Astrocyte (in vitro differentiated cells and primary cell): Measurements from ENCODE around the gene ENOX1. TPM values are rescaled to one million over a fixed set of nuclear protein-coding genes. Genes with fewer than 3 reads are reported as not detected.
A peak's percentile ranks its signal among the peaks of the same experiment; 100 is the strongest.

Experiments used
- DNase-seq: peaks from one replicate; pipeline ENCODE4 v3.0.0-alpha.2; 2010; ENCODE audit warnings: low read depth
- FAIRE-seq: peaks from 2 replicates; lab custom pipeline; 2011; peaks lifted over from hg19 to GRCh38; lab: Jason Lieb, UNC
- H2AFZ ChIP-seq: 2 replicates; pipeline ENCODE4 v1.6.0; 2012; ENCODE audit warnings: low read depth, low read length, inconsistent platforms
- H3K27ac ChIP-seq: 2 replicates; pipeline ENCODE4 v1.5.1; 2011; ENCODE audit warnings: low read depth, low read length, inconsistent platforms
- H3K27me3 ChIP-seq: 2 replicates; pipeline ENCODE4 v1.6.0; 2011; ENCODE audit warnings: low read length, inconsistent platforms; ENCODE audit not compliant: insufficient read depth
- H3K36me3 ChIP-seq: 2 replicates; pipeline ENCODE4 v1.5.1; 2011; ENCODE audit warnings: low read length, inconsistent platforms; ENCODE audit not compliant: insufficient read depth
- H3K4me1 ChIP-seq: 2 replicates; pipeline ENCODE4 v1.5.1; 2011; ENCODE audit warnings: low read length, inconsistent platforms; ENCODE audit not compliant: insufficient read depth
- H3K4me2 ChIP-seq: 2 replicates; pipeline ENCODE4 v1.6.0; 2012; ENCODE audit warnings: low read length, inconsistent platforms
- H3K4me3 ChIP-seq: 2 replicates; pipeline ENCODE4 v1.5.1; 2011; ENCODE audit warnings: low read depth, mild to moderate bottlenecking, low read length, inconsistent platforms; ENCODE audit not compliant: insufficient read depth
- H3K79me2 ChIP-seq: 2 replicates; pipeline ENCODE4 v1.6.0; 2012; ENCODE audit warnings: mild to moderate bottlenecking, low read length, inconsistent platforms; ENCODE audit not compliant: insufficient read depth
- H3K9ac ChIP-seq: 2 replicates; pipeline ENCODE4 v1.6.0; 2012; ENCODE audit warnings: mild to moderate bottlenecking, low read length, inconsistent platforms
- H3K9me3 ChIP-seq: 2 replicates; pipeline ENCODE4 v1.5.1; 2012; ENCODE audit warnings: low read depth, mild to moderate bottlenecking, low read length, inconsistent platforms; ENCODE audit not compliant: insufficient read depth
- H4K20me1 ChIP-seq: 2 replicates; pipeline ENCODE4 v1.6.0; 2012; ENCODE audit warnings: low read length, inconsistent platforms; ENCODE audit not compliant: insufficient read depth
- H3K27ac Mint-ChIP-seq: one replicate; pipeline ENCODE4 v1.8.0; 2021; ENCODE audit warnings: mild to moderate bottlenecking, mixed read lengths; ENCODE audit not compliant: unreplicated experiment
- H3K27me3 Mint-ChIP-seq: one replicate; pipeline ENCODE4 v1.8.0; 2021; ENCODE audit warnings: low read depth, mixed read lengths; ENCODE audit not compliant: unreplicated experiment
- H3K36me3 Mint-ChIP-seq: one replicate; pipeline ENCODE4 v1.8.0; 2021; ENCODE audit warnings: low read depth, mixed read lengths; ENCODE audit not compliant: unreplicated experiment
- H3K4me1 Mint-ChIP-seq: one replicate; pipeline ENCODE4 v1.8.0; 2021; ENCODE audit warnings: low read depth, mixed read lengths; ENCODE audit not compliant: unreplicated experiment
- H3K4me3 Mint-ChIP-seq: one replicate; pipeline ENCODE4 v1.8.0; 2021; ENCODE audit warnings: mild to moderate bottlenecking, moderate library complexity, mixed read lengths; ENCODE audit not compliant: unreplicated experiment
- H3K9me3 Mint-ChIP-seq: one replicate; pipeline ENCODE4 v1.8.0; 2021; ENCODE audit warnings: mild to moderate bottlenecking, mixed read lengths; ENCODE audit not compliant: unreplicated experiment
- CTCF ChIP-seq: IDR thresholded peaks from 2 replicates; pipeline ENCODE4 v1.5.1; 2011; ENCODE audit warnings: low read depth, mild to moderate bottlenecking, inconsistent platforms, low read length, moderate library complexity; ENCODE audit not compliant: insufficient read depth
- EZH2 ChIP-seq: IDR thresholded peaks from 2 replicates; pipeline ENCODE4 v1.6.1; 2012; ENCODE audit warnings: mild to moderate bottlenecking, low read length, inconsistent platforms; ENCODE audit not compliant: insufficient read depth
- total RNA-seq: library from RNA; stranded (reverse); gene quantifications from 2 replicates; pipeline ENCODE4 v1.2.1, GENCODE V29; 2021

Gene ENOX1
- total RNA-seq, 1 donor from 2014 or later: 2.3 TPM

GRCh38 chr13:43319617-43320444 is 466.9 kb downstream of the ENOX1 start:
- peaks cover 5% of the 10 kb centered on the region for H3K27me3 ChIP-seq
- no peak overlapping the region for H3K4me2 ChIP-seq
- peaks cover 6% of the 10 kb centered on the region for H3K27me3 Mint-ChIP-seq
- peaks cover 15% of the 10 kb centered on the region for H3K4me1 ChIP-seq
- H4K20me1 ChIP-seq: no peaks in the 10 kb centered on the region
- no peak for FAIRE-seq
- H3K9me3 Mint-ChIP-seq: no peaks in the 10 kb centered on the region
- no peak overlapping the region for H3K9ac ChIP-seq
- no peak overlapping the region for H3K27ac Mint-ChIP-seq
- no peak overlapping the region for H3K4me3 ChIP-seq
- H2AFZ ChIP-seq: peak overlapping the region; percentile 13
- H3K79me2 ChIP-seq: no peaks in the 10 kb centered on the region
- no peak overlapping the region for H3K27ac ChIP-seq
- H3K36me3 ChIP-seq: no peaks in the 10 kb centered on the region
- no peaks in the 10 kb centered on the region for H3K9me3 ChIP-seq
- DNase-seq: peak; percentile 30
- H3K4me3 Mint-ChIP-seq: no peak overlapping the region
- H3K36me3 Mint-ChIP-seq: no peaks in the 10 kb centered on the region
- peaks cover 20% of the 10 kb centered on the region for H3K4me1 Mint-ChIP-seq
- TF ChIP-seq CTCF: no peak
- TF ChIP-seq EZH2: no peak

- Histone ChIP-seq H3K4me3 (peak overlapping the region; percentile 10), H3K36me3 (no peaks in the 10 kb centered on the region), H3K4me2 (peak overlapping the region; percentile 78), H3K79me2 (no peaks in the 10 kb centered on the region), H3K27ac (no peak overlapping the region), H3K9ac (peak overlapping the region; percentile 20), H2AFZ (peak overlapping the region; percentile 68), H4K20me1 (no peaks in the 10 kb centered on the region), H3K27me3 (peaks cover 5% of the 10 kb centered on the region), H3K9me3 (no peaks in the 10 kb centered on the region), H3K4me1 (peaks cover 12% of the 10 kb centered on the region)
- H3K4me3 Mint-ChIP-seq: no peak overlapping the region
- TF ChIP-seq CTCF (no peak), EZH2 (no peak)
- DNase-seq: peak; percentile 50
- FAIRE-seq: no peak
- peaks cover 2% of the 10 kb centered on the region for H3K27me3 Mint-ChIP-seq
- H3K36me3 Mint-ChIP-seq: no peaks in the 10 kb centered on the region
- no peak overlapping the region for H3K27ac Mint-ChIP-seq
- no peaks in the 10 kb centered on the region for H3K9me3 Mint-ChIP-seq
- H3K4me1 Mint-ChIP-seq: peaks cover 17% of the 10 kb centered on the region
These were observed 469.8 kb downstream of the ENOX1 start for GRCh38 chr13:43316946-43317353.

GRCh38 chr13:43316281-43316680 is 470.5 kb downstream of the ENOX1 start:
- Histone ChIP-seq H3K27me3 (no peaks in the 10 kb centered on the region), H3K79me2 (no peaks in the 10 kb centered on the region), H3K9me3 (no peaks in the 10 kb centered on the region), H3K4me3 (no peak overlapping the region), H3K36me3 (no peaks in the 10 kb centered on the region), H3K9ac (no peak overlapping the region), H3K4me1 (peaks cover 12% of the 10 kb centered on the region), H2AFZ (no peak overlapping the region), H4K20me1 (no peaks in the 10 kb centered on the region), H3K4me2 (no peak overlapping the region), H3K27ac (no peak overlapping the region)
- Mint-ChIP-seq H3K27ac (no peak overlapping the region), H3K9me3 (no peaks in the 10 kb centered on the region), H3K4me3 (no peak overlapping the region), H3K4me1 (peaks cover 17% of the 10 kb centered on the region), H3K27me3 (peaks cover 5% of the 10 kb centered on the region), H3K36me3 (no peaks in the 10 kb centered on the region)
- TF ChIP-seq CTCF (no peak), EZH2 (no peak)
- no peak for DNase-seq
- no peak for FAIRE-seq
